Measurements from ENCODE around the gene NID1. TPM values are rescaled to one million over a fixed set of nuclear protein-coding genes. Genes with fewer than 3 reads are reported as not detected.

The NID1 gene
- total RNA-seq, 1 experiment from 2014 or later, result 0.32 TPM

- ChIA-PET CTCF (no interaction called here), POLR2A (no interaction called here), RAD21 (ENCODE audit: low non-redundant PET in 1 of 2, low total read pairs in 2 of 2, uncharacterized antibody in 2 of 2, unreplicated experiment in 2 of 2) (no interaction called here)
- TF ChIP-seq ATF3 (IDR thresholded peaks at IDR 0.05) (no peak), RAD21 (IDR thresholded peaks at IDR 0.05; ENCODE audit: low read depth) (no peak), CTCF (IDR thresholded peaks at IDR 0.05 in 2 of 3, conservative IDR thresholded peaks at IDR 0.05 in 1 of 3; ENCODE audit: borderline replicate concordance in 1 of 3, insufficient read depth in 1 of 3, low read depth in 2 of 3, low read length in 2 of 3) (no peak), POLR2AphosphoS5 (IDR thresholded peaks at IDR 0.05; ENCODE audit: low read depth, low read length) (no peak), JUND (IDR thresholded peaks at IDR 0.05) (no peak), CBX3 (IDR thresholded peaks at IDR 0.05; ENCODE audit: low read depth) (no peak), SRF (IDR thresholded peaks at IDR 0.05; ENCODE audit: low read depth) (no peak), ELF1 (IDR thresholded peaks at IDR 0.05; ENCODE audit: borderline replicate concordance, low read depth) (no peak), ZBTB33 (IDR thresholded peaks at IDR 0.05; ENCODE audit: extremely low read depth, insufficient replicate concordance, low read length) (no peak), EZH2 (IDR thresholded peaks at IDR 0.05) (no peak)
- Histone ChIP-seq H3K9me3 (ENCODE audit: control insufficient read depth in 1 of 2, insufficient read depth in 1 of 2, low read depth in 1 of 2, low read length in 2 of 2) (no peaks in the 10 kb centered on the region), H3K79me2 (ENCODE audit: insufficient read depth, low read length) (no peaks in the 10 kb centered on the region), H4K20me1 (ENCODE audit: insufficient read depth) (no peaks in the 10 kb centered on the region), H3K36me3 (ENCODE audit: control insufficient read depth in 1 of 2, insufficient read depth in 2 of 2, low read length in 2 of 2) (no peaks in the 10 kb centered on the region), H3K4me3 (replicated peaks in 1 of 2; ENCODE audit: low read depth in 1 of 2, low read length in 2 of 2) (no peak overlapping the region), H3K9me2 (ENCODE audit: insufficient read depth) (no peaks in the 10 kb centered on the region), H2AFZ (ENCODE audit: low read depth, low read length, poor library complexity, severe bottlenecking) (no peak overlapping the region), H3K9ac (ENCODE audit: low read length) (no peak overlapping the region), H3K4me2 (ENCODE audit: low read length) (no peak overlapping the region), H3K27ac (ENCODE audit: low read depth, low read length) (no peak overlapping the region), H3K27me3 (ENCODE audit: insufficient read depth, low read length) (no peaks in the 10 kb centered on the region), H3K4me1 (ENCODE audit: control insufficient read depth in 1 of 2, insufficient read depth in 2 of 2, low read length in 2 of 2) (peaks cover 0 to 10% of the 10 kb centered on the region in 2 experiments; a peak in 1 of 4 replicates)
- ATAC-seq, result no peak
- no peak for DNase-seq (ENCODE audit: low read depth, low spot score)
- intact Hi-C loops (cut with micrococcal nuclease), result no loop called here
- BruUV-seq (replicated peaks), result no TSS peak
Observed at GRCh38 chr1:236018885-236019453, 45.9 kb downstream of the NID1 start.

All from HCT116 (cell line).